GM21825 (cell line): ENCODE measurements around the gene AGPAT3.

ENCODE experiments used
- ATAC-seq: cut with Tn5 transposase; IDR thresholded peaks from one replicate; pipeline ENCODE4 v1.9.1; 2021; ENCODE audit warnings: mild to moderate bottlenecking, moderate library complexity; ENCODE audit not compliant: unreplicated experiment

AGPAT3 gene

DNA sequence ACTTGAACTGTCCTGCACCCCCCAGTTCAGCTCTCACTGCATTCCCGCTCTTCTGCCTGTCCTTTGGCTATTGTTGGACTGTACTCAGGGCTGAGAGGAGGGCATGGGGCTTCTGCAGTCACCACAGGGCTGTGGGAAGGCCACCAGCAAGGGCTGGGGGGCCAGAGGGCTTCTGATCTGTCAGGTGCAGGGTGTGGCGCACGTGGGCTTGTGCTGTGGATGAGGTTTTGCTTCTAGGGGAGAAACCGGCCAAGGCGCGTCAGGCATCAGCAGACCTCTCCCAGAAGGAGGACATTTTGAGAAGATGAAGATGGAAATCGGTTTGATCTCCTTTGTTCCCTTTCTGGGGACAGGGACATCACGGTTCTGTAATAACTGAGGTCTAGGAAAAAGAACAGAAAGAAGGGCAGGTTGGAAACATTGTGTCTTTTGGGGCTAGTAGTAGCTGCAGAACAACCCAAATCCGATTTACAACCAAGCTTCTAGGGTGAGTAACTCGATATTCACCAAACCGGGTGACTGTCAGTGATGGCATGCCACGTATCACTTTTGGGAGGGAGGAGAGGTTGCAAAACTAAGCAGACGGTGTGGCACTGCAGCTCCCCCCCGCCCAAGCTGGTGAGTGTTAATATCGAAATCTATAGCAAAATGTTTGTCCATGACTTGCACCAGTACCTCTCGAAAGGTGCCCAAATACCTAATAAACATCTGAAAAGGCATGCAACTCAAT, 40.9 kb downstream of the AGPAT3 start:
- ATAC-seq: no peak

DNA sequence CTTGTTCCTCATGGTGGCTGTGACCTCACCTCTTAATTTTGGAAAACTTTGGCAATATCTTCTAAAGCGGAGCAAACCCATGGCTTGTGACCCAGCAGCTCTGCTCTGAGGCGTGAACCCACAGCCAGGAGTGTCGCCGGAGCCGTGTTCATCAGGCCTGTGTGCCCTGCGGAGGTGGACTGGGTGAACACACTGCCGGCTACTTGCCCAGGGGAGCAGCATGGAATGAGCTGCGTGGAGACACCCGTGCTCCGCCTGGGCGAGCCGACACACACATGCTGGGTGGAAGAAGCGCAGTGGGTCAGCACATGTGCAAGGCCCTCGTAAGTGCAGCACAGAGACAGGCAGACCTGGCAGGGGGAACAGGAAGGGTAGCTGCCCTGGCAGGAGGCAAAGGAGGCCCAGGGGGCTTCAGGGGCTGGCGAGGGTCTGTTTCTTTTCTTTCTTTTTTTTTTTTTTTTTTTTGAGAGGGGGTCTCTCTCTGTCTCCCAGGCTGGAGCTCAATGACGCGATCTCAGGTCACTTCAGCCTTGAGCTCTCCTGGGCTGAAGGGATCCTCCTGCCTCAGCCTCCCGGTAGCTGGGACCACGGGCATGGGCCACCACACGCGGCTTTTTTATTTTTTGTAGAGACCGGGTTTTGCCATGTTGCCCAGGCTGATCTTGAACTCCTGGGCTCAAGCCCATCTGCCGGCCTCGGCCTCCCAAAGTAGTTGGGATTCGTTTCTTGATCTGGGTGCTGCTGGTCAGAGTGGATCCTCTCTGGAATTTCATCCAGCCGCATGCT, 41.8 kb downstream of the AGPAT3 start:
- no peak for ATAC-seq

DNA sequence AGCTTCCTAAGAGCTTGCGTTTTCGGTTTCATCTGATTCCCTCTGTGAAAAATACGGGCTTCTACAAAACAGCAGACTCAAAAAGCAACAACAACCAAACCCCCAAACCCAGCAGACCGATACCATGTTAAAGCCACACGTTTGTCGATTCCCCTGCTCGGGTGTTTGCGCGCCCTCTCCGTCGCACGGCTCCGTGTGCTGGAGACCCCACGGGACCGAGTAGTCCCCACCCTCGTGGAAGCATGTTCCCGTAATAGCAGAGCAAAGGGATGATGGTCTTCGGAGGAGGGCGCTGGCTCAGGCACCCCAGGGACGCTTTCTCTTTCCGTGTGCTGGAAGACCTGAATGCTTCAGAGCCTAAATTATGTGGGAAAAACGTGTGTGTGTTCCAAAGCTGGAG, 42.7 kb downstream of the AGPAT3 start:
- no peak for ATAC-seq

DNA sequence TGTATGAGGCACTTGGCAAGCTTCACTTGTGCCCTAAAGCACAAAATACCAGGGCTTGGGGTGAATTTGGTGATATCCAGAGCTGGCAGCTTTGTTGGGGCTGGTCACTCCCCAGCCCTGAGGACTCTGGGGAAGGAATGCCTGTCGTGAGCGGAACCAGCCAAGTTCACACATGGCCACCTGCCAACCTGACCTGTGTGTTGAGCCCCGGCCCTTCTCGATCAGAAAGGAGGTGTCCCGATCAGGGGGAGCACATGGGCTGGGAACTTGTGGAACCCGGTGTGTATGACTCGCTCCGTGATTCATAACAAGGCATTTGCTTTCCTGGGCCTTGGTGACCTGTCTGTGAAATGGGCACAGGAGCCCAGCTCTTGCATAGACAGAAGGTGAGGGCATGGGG, 43.1 kb downstream of the AGPAT3 start:
- no peak for ATAC-seq

DNA sequence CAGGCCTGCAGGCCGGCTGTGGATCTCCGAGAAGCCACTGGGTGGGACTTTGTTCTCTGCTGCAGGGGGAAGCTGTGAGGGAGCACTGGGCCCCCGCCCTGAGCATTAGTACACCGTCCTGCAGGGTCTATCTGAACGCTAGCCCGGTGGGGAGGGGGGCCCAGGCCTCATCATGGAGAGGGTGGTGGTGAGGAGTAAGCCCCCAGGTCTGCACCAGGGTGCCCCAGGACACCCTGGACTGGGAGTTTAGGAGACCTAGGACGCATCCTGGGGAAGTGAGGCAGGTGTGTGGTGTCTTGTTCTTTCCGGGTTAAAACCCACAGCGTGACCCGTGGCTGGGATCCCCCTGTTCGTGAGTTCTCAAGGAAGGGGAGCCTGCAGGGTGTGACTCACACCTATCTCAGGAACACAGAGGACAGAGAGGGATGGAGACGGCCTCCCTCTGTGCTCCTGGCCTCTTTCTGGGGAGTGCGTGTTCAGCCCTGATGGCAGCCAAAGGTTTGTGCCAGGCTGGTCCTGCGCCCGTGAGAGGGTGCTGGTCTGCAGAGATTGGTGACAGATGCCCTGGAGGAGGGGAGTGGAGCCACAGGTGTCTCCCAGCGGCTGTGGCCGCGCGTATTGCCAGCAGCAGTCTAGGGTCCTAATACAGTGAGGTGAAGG, 44.8 kb downstream of the AGPAT3 start:
- no peak for ATAC-seq

DNA sequence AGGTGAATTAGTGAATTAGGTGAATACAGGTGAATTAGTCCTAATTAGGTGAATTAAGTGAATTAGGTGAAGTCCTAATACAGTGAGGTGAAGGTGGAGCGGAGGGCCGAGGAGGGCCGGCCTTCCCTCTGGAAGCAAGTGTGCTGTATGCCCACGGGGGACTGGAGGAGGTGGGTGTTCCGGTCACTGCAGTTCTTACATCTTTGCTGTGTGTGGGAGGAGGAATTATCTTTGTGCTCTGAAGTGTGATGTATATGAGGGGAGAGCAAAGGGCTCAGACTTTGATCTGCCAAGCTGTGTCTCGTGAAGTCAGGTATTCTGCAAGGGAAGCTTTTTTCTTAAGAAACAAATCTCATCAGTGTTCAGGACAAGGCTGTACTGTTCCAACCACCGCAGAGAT, 45.4 kb downstream of the AGPAT3 start:
- no peak for ATAC-seq

DNA sequence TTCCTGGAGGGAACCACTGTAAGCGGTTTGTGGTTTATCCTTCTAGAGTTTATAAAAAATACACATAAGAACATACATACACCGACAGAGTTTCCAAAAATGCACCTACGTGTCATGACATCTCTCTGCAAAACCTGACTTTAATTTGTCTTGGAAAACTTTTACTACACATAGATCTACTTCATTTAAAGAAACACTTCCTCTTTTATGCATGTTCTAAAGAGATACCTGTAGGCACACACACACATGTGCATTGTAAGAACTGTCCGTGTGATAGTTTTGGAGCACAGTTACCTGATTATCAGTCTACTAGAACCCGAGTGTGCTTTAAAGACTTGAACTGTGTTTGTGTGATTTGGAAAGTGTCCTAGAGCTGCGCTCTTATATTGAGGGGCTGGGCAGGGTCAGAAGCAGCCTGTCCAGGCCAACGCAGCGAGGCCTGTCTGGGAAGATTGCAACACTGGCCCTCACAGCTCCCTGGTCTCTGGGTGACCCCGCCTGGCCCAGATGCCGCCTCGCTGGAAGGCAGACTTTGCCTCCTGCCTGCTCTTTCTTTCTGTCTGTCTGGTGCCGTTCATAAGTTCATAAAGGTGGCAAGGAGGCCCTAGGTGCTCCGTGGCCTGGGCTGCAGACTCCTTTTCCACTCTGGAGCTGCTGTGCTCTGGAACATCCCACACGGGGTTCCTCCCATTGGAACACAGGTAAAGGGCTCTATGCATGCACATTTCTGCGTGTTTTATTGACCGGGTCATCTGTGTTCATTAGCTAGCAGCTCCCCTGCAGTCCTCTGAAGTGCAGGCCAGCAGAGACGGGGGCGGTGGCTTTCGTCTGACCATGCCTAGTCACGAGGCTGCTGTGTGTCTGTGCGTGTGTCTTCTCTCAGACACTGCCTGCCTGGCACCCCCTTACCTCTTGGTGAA, 46.3 kb downstream of the AGPAT3 start:
- no peak for ATAC-seq

DNA sequence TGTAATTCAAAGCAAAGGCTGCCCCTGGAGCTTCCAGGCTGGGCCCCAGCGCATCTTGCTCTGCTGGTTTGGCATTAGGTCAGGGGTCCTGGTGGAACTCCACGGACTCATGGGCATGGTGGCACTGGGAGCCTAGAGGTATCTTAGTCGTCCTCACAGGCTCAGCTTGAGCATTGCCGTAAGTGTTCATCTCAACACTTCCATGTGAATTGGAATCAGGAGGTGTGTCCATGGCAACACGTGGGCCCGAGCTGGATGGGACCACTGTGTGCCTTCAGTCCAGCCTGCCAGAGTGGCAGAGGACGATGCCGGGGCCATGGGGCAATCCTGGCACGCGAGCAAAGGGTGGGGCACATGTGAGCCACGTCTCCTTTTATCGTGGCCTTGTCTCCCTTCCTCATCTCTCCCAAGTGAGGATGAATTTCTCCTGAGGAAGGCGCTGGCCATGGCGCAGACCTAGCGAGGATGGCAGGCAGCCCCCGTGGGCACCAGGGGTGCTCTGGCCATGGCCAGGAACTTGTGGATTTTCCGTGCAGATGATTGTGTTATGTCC, 47.0 kb downstream of the AGPAT3 start:
- ATAC-seq: no peak

DNA sequence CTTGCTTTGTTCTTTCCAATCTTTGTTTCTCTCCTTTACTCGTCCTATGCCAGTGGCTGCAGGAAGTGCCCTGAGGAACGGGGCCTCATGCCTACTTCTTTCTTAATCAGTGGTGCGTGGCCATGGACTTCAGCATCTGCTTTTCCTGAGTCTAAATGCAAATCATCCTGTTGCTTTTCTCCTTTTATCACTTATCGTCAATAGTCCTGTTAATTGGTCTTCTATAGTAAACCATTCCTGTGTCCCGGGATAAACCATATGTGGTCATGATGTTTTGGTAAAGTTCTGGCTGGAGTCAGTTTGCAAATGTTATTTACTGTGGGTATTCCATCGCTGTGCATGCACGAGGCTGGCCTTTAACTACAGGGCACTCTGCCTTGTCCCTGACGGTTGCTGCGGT, 47.5 kb downstream of the AGPAT3 start:
- no peak for ATAC-seq

DNA sequence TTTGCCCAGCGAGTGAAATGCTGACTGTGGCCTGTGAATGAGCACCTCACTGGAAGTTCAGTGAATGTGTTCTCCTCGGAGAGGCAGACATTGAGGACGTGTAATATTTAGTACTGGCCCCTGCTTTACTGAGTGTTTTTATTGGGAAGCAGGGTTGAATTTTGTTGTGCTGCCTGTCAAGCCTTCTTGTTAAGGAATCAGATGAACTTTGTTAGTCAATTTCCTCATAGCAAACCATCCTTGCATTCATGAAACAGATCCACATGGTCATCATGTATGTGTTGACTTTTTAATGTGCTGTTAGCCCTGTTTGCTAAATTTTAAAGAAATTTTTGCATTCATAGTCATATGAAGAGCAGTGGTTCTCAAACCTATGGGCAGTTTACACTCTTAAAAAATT, 47.9 kb downstream of the AGPAT3 start:
- ATAC-seq: no peak

DNA sequence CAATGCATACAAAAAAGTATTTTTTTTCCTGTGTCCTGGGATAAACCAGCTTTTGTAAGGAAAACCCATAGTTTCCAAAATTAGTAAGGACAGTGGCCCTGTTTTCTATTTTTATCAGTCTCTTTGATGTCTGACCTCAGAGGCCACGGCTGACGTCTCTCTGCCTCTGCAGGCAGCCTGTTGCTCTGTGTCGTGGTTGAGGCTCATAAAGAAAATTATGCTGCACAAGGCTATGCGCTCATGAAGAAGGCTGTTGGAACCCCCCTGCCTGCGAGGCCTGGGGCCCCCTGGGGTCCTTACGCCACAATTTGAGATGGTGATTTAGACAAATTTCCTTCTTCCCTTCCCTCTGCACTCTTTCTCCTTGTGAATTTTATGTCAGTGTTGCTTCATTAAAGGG, 48.9 kb downstream of the AGPAT3 start:
- no peak for ATAC-seq

DNA sequence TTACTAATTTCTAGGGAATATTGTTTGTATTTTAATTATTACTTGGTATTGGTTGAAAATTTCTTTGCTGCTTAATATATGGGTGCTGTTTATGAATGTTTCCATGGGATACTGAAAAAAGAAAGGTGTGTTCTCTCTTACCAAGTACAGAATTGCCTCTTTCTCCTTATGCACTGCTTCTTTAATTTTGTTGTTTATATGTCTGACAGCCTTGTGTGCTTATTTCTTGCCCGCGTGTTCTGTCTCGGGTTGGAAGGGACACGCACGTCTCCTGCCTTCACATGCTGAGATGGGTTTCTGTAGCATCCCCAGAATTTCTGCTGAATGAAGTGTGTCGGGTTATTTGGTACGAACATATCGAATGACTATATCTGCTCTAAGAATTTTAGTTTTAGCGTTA, 51.1 kb downstream of the AGPAT3 start:
- ATAC-seq: no peak

DNA sequence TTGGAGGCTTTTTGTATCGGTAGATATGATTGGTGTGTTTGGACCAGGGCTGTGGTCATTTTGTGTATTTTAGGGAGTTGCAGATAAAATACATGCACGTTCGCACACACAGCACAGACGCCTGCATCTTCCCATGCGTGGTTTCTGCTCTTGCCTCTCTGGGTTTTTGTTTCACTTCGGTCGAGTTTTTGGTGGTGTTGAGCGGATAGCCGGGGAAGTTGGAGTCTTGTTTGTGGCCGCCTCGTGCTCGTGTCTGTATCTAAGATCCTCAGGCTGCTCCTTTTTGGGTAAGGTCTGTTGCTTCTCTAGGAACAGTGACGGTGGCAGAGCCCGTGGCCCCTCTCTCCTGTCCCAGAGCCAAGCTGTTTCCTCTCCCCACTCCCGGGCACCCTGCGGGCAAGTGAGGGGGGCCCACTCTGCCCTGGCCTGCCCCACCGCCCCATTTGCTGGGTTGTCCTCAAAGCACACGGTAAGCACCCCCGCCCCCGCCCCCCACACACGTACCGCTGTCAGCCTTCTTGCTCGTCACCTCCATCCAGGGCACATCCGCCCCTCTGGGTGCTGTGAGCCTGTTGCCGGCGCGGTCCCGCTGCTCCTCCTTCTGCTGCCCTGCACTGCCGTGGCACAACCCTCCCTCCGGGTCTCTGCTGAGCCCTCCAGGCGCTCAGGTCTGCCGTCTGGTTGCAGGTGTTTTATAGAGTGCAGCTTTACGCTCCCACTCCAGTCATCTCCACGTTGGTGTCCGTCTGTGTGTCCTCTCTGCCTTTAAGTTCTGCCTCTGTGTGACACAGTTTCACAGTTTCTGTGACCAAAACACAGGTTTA, 51.9 kb downstream of the AGPAT3 start:
- ATAC-seq: peak; percentile 48

DNA sequence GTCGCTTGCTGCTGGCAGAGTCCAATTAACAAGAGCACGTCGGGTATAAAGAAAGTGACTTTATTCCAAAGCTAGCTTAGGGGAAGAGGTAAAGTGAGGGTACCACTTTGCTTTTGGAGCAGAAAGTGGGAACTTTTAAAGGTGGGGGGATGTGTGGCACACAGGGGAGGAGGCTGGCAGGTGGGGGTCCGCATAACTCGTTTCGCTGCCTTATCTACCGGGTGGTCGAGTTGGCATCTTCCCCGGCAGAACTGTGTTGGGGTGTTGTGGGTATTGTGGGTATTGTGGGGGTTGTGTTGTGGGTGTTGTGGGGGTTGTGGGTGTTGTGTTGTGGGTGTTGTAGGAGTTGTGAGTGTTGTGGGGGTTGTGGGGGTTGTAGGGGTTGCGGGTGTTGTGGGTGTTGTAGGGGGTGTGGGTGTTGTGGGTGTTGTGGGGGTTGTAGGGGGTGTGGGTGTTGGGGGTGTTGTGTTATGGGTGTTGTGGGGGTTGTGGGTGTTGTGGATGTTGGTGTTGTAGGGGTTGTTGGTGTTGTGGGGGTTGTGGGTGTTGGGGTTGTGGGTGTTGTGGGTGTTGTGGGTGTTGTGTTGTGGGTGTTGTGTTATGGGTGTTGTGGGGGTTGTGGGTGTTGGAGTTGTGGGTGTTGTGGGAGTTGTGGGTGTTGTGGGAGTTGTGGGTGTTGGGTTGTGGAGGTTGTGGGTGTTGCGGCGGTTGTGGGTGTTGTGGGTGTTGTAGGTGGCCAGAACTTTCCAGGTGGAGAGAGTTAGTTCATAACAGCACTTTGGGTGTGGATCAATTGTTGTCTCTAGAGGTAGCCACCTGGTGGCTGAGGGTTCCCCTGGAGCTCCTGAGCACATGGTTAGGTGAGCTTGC, 52.7 kb downstream of the AGPAT3 start:
- ATAC-seq: no peak

DNA sequence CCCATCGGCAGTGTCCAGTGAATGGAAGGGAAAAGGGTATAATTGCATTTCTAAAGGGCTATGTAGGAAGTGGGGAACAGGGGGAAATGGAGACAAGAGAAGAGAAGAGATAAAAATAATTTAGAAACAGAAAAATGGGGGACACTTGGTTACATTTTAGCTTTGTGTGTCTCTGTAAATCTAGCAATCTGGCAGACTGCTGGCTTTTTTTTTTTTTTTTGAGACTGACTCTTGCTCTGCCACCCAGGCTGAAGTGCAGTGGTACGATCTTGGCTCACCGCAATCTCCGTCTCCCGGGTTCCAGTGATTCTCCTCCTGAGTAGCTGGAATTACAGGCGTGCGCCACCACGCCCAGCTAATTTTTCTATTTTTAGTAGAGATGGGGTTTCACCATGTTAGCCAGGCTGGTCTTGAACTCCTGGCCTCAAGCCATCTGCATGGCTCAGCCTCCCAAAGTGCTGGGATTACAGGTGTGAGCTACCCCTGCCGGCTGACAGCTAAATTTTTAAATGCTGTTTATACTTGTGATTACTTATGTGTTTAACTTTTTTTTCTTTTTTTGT, 53.4 kb downstream of the AGPAT3 start:
- no peak for ATAC-seq

DNA sequence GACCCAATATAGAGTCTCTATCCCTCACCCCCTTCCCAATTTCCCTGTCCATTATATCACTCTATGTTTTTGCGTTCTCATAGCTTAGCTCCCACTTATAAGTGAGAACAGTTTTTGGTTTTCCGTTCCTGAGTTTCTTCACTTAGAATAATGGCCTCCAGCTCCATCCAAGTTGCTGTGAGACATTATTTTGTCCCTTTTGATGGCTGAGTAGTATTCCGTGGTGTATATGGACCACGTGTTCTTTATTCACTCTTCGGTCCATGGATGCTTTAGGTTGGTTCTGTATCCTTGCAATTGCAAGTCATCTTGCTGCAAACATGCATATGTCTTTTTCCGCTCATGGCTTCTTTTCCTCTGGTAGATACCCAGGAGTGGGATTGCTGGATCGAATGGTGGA, 54.3 kb downstream of the AGPAT3 start:
- ATAC-seq: no peak

DNA sequence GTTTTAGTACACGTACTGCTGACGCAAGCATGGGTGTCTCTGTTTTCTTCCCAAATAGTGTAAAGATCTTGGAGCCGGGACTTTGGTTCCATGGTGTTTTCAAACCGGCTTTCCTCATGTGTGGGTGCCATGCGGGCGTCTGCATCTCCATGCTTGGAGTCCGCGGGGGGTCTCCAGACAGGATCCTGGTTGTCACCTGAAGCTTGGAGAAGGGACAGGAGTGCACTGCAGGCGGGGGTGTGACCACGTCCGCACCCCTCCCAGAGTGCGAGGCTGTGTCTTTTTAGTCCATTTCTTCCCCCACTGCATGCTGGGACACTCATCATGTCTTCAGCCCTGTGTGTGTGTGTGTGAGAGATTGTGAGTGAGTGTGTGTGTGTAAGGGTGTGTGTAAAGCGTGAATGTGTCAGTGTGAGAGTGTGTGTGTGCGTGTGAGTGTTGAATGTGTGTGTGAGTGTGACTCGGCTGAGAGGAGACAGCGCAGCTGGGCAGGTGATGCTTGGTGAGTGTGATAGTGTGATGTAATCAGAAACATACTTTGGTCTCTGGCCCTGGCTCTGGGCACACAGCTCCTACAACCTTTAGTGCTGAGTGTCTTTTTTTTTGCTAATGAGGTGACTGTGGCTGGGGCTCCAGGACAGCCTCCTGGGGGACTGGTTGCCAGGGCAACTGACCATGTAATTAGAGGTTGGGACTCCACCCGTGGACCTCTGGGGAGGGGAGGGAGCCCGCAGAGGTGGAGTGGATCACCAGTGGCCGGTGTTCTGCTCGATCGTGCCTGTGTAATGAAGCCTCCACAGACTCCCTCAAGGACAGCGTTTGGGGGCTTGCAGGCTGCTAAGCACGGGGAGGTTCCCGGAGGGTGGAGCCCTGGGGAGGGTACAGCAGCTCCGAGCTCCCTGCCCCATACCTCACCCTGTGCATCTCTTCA, 55.1 kb downstream of the AGPAT3 start:
- no peak for ATAC-seq
